K562 (cell line): ENCODE results near the gene EEFSEC. TPM values are rescaled to one million over a fixed set of nuclear protein-coding genes. Genes with fewer than 3 reads are reported as not detected.

Experiments used
- ATAC-seq: fragments of 200-7000 bp; cut with Tn5 transposase; 3 replicates; pipeline ENCODE4 v1.9.1; 2020; ENCODE audit warnings: moderate library complexity
- BruUV-seq: library from RNA; stranded (reverse); fragments of 400-500 nt; replicated peaks from 2 replicates; lab custom pipeline; 2021; lab: Mats Ljungman, UMichigan
- CTCF ChIA-PET: fragments of 300-600 bp; formaldehyde crosslinking; extraction: SDS; loops from one replicate; lab custom pipeline; 2021; ENCODE audit warnings: low intra/inter-chr PET ratio; lab: Yijun Ruan, JAX
- POLR2A ChIA-PET: fragments of 300-600, 350-650 bp; sonication (Branson Sonifier 250); formaldehyde crosslinking; extraction: SDS; loops from one replicate; lab custom pipeline; 2021; ENCODE audit warnings: antibody characterized with exemption, inconsistent platforms; lab: Yijun Ruan, JAX
- DNase-seq, 4 experiments: peaks; one replicate each; pipeline versions ENCODE4 v3.0.0 to v3.0.0-alpha.2; 2011 to 2018; ENCODE audit warnings: low spot score in 3 of 4, mixed read lengths in 3 of 4; ENCODE audit errors: extremely low read depth in 1 of 4
- FAIRE-seq: peaks from 2 replicates; lab custom pipeline; 2011; peaks lifted over from hg19 to GRCh38; lab: Jason Lieb, UNC
- H2AFZ ChIP-seq: 2 replicates; pipeline ENCODE4 v1.6.0; 2011; ENCODE audit warnings: low read depth, low read length, control low read depth, inconsistent platforms
- H3K27ac ChIP-seq: fragments of 200-600 bp; 3 replicates; pipeline ENCODE4 v1.8.0; 2011; ENCODE audit warnings: low read depth, mild to moderate bottlenecking, control low read depth, inconsistent platforms, low read length, moderate library complexity, mixed read lengths; ENCODE audit errors: extremely low read depth
- H3K27me3 ChIP-seq, 2 experiments: fragments of 300-600 bp in 1 of 2; 2 replicates in 1 of 2; 3 replicates in 1 of 2; pipeline versions ENCODE4 v1.6.0 to v1.8.0; 2011; ENCODE audit warnings: inconsistent platforms in 2 of 2, low read length in 2 of 2, mild to moderate bottlenecking in 1 of 2, mixed read lengths in 1 of 2, moderate library complexity in 1 of 2; ENCODE audit not compliant: control insufficient read depth in 2 of 2, insufficient read depth in 2 of 2
- H3K36me3 ChIP-seq: fragments of 300-600 bp; 3 replicates; pipeline ENCODE4 v1.8.0; 2011; ENCODE audit warnings: mild to moderate bottlenecking, low read length, inconsistent platforms; ENCODE audit not compliant: control insufficient read depth, insufficient read depth
- H3K4me1 ChIP-seq, 2 experiments: fragments of 200-600 bp in 1 of 2; replicated peaks in 1 of 2; 2 replicates in 1 of 2; 3 replicates in 1 of 2; pipeline versions ENCODE4 v1.5.1 to v1.8.0; 2011; ENCODE audit warnings: inconsistent platforms in 2 of 2, low read length in 2 of 2, mild to moderate bottlenecking in 1 of 2, mixed read lengths in 1 of 2, moderate library complexity in 1 of 2; ENCODE audit not compliant: control insufficient read depth in 2 of 2, insufficient read depth in 2 of 2
- H3K4me2 ChIP-seq: 2 replicates; pipeline ENCODE4 v1.6.1; 2011; ENCODE audit warnings: low read length, control low read depth, inconsistent platforms, mixed read lengths; ENCODE audit not compliant: insufficient read depth
- H3K4me3 ChIP-seq: fragments of 200-600 bp; sonication (generic), shearing (Covaris generic); 2 replicates; pipeline ENCODE4 v1.5.1; 2016; ENCODE audit warnings: control low read depth, inconsistent platforms
- H3K79me2 ChIP-seq: fragments of 200-600 bp; 3 replicates; pipeline ENCODE4 v1.8.0; 2011; ENCODE audit warnings: low read length, inconsistent platforms; ENCODE audit not compliant: control insufficient read depth, insufficient read depth
- H3K9ac ChIP-seq, 2 experiments: 2 replicates each; pipeline versions ENCODE4 v1.6.0 to v1.6.1; 2011; ENCODE audit warnings: low read depth in 2 of 2, low read length in 2 of 2, control low read depth in 1 of 2, inconsistent platforms in 1 of 2, mild to moderate bottlenecking in 1 of 2, mixed read lengths in 1 of 2; ENCODE audit not compliant: insufficient read depth in 1 of 2
- H3K9me1 ChIP-seq: one replicate; pipeline ENCODE4 v1.6.0; 2011; ENCODE audit warnings: inconsistent platforms, mild to moderate bottlenecking, low read length, moderate library complexity; ENCODE audit not compliant: control insufficient read depth, insufficient read depth
- H3K9me3 ChIP-seq: replicated peaks from 2 replicates; pipeline ENCODE4 v1.5.1; 2011; ENCODE audit warnings: low read depth, low read length, inconsistent platforms; ENCODE audit not compliant: control insufficient read depth, insufficient read depth
- H4K20me1 ChIP-seq: replicated peaks from 2 replicates; pipeline ENCODE4 v1.6.1; 2011; ENCODE audit warnings: low read length, inconsistent platforms, mixed read lengths; ENCODE audit not compliant: control insufficient read depth, insufficient read depth
- CBFA2T2 ChIP-seq: fragments of 450-650 bp; conservative IDR thresholded peaks from 2 replicates; pipeline ENCODE4 v1.6.1; 2017; ENCODE audit warnings: mild to moderate bottlenecking
- ETV5 ChIP-seq: sonication (generic); formaldehyde crosslinking; IDR thresholded peaks from 2 replicates; pipeline ENCODE4 v1.4.0; 2020; ENCODE audit warnings: low read depth, mild to moderate bottlenecking, missing genetic modification reagents
- FOXJ3 ChIP-seq: sonication (generic); formaldehyde crosslinking; IDR thresholded peaks from 2 replicates; pipeline ENCODE4 v1.4.0; 2020; ENCODE audit warnings: mild to moderate bottlenecking, missing genetic modification reagents
- FOXK1 ChIP-seq: sonication (generic); formaldehyde crosslinking; IDR thresholded peaks from 2 replicates; pipeline ENCODE4 v1.8.0; 2022; ENCODE audit warnings: missing genetic modification reagents, mild to moderate bottlenecking, borderline replicate concordance
- HNRNPUL1 ChIP-seq: fragments of 200-400 bp; formaldehyde crosslinking; IDR thresholded peaks from 2 replicates; pipeline ENCODE4 v1.6.1; 2017; ENCODE audit warnings: low read length
- RNF219 ChIP-seq: fragments of 250-450 bp; sonication (Bioruptor Pico); IDR thresholded peaks from 2 replicates; pipeline ENCODE4 v1.5.0; 2022; ENCODE audit warnings: mild to moderate bottlenecking
- ZBTB26 ChIP-seq: fragments of 450-650 bp; formaldehyde crosslinking; IDR thresholded peaks from 2 replicates; pipeline ENCODE4 v1.4.0; 2022; ENCODE audit warnings: missing genetic modification characterization
- ZNF217 ChIP-seq: sonication (generic); formaldehyde crosslinking; IDR thresholded peaks from 2 replicates; pipeline ENCODE4 v1.8.0; 2022; ENCODE audit warnings: mild to moderate bottlenecking, missing genetic modification reagents
- WGBS: fragments of 100-300 bp; shearing (Covaris generic); methylation state at CpG from one replicate; pipeline ENCODE4 v1.1.6; 2016; ENCODE audit warnings: low coverage, mixed read lengths; ENCODE audit not compliant: insufficient coverage; ENCODE audit errors: missing lambda C conversion rate; 5-methylcytosine and 5-hydroxymethylcytosine counted together
- in situ Hi-C: fragments of 300-500 bp; cut with MboI; formaldehyde crosslinking; loops from 4 replicates; pipeline ENCODE4 v1.15.0; 2018; ENCODE audit warnings: inconsistent platforms, mixed read lengths
- intact Hi-C: fragments of 100-400 bp; cut with micrococcal nuclease; formaldehyde crosslinking; loops from 2 replicates; pipeline ENCODE4 v1.14.2; 2022
- polyA plus RNA-seq, 8 experiments: library from polyadenylated mRNA; depleted of rRNA in 4 of 8; stranded (reverse) in 5 of 8; unstranded in 3 of 8; fragments of >200 nt; fragmentation: Nextera tagmentation in 2 of 8; fragmentation: Illumina TruSeq in 1 of 8; extraction: Ambion mirVana in 2 of 8; extraction: Trizol in 1 of 8; gene quantifications; 2 replicates each; pipeline versions ENCODE4 v1.2.1 to v1.2.3, GENCODE V29; 2011 to 2014; ENCODE audit warnings: inconsistent platforms in 1 of 8, missing spikeins in 1 of 8
- total RNA-seq, 7 experiments: library from RNA; depleted of rRNA in 6 of 7; stranded (reverse); fragments of >200 nt in 6 of 7; fragmentation: Illumina TruSeq in 2 of 7; extraction: Trizol in 2 of 7; gene quantifications; 2 replicates each; pipeline versions ENCODE4 v1.2.1 to v1.2.3, GENCODE V29; 2011 to 2021; ENCODE audit warnings: low replicate concordance in 1 of 7
- TF ChIP-seq, protein P1 (sequence below): fragments of 450-650 bp; formaldehyde crosslinking; IDR thresholded peaks from 2 replicates; pipeline ENCODE4 v1.4.0; 2020; ENCODE audit warnings: mild to moderate bottlenecking, moderate library complexity

Gene EEFSEC
- total and polyA plus RNA-seq, 9 of the 15 experiments (the other 6 are each of a cell fraction or from before 2014, with no cell fraction given) = 0.35 to 11.8 (median 7.7) TPM

GRCh38 chr3:128321418-128321817 is 168.1 kb downstream of the EEFSEC start:
- H3K9me3 ChIP-seq = no peaks in the 10 kb centered on the region
- intact Hi-C loops (no loop called here), in situ Hi-C loops (no loop called here)
- no peaks in the 10 kb centered on the region for H3K36me3 ChIP-seq
- no peaks in the 10 kb centered on the region for H3K9me1 ChIP-seq
- no peak for TF ChIP-seq ETV5
- TF ChIP-seq CBFA2T2 = no peak
- TF ChIP-seq RNF219 (CRISPR knock-in tag) = no peak
- no peak for TF ChIP-seq FOXK1 (CRISPR knock-in tag)
- TF ChIP-seq HNRNPUL1 = no peak
- no peak for TF ChIP-seq FOXJ3
- TF ChIP-seq, protein P1, sequence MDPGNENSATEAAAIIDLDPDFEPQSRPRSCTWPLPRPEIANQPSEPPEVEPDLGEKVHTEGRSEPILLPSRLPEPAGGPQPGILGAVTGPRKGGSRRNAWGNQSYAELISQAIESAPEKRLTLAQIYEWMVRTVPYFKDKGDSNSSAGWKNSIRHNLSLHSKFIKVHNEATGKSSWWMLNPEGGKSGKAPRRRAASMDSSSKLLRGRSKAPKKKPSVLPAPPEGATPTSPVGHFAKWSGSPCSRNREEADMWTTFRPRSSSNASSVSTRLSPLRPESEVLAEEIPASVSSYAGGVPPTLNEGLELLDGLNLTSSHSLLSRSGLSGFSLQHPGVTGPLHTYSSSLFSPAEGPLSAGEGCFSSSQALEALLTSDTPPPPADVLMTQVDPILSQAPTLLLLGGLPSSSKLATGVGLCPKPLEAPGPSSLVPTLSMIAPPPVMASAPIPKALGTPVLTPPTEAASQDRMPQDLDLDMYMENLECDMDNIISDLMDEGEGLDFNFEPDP (CRISPR knock-in tag) = no peak
- no peak for TF ChIP-seq ZBTB26
- no peak for TF ChIP-seq ZNF217 (CRISPR knock-in tag)
- WGBS = 87% methylated on average over 4 of the region's 4 CpGs
- FAIRE-seq (no peak), DNase-seq (no peak), ATAC-seq (no peak)
- no peak overlapping the region for H3K4me3 ChIP-seq
- no peak overlapping the region for H3K27ac ChIP-seq
- no peak overlapping the region for H3K4me2 ChIP-seq
- H3K4me1 ChIP-seq = peaks cover 0 to 2% of the 10 kb centered on the region in 2 experiments; a peak in 2 of 5 replicates
- ChIA-PET POLR2A (interaction anchor here (0.6 to 1.2 kb wide), 2 partner anchors 24 to 48 kb away, joined by 3 read pairs; no protein-coding TSS in a partner anchor), CTCF (interaction anchor here (1.3 to 1.9 kb wide), 2 partner anchors 151 to 226 kb away, joined by 4 to 9 read pairs; no protein-coding TSS in a partner anchor)
- H4K20me1 ChIP-seq = no peaks in the 10 kb centered on the region
- no peaks in the 10 kb centered on the region for H3K27me3 ChIP-seq
- H3K9ac ChIP-seq = no peak overlapping the region
- no TSS peak for BruUV-seq
- H2AFZ ChIP-seq = no peak overlapping the region
- no peaks in the 10 kb centered on the region for H3K79me2 ChIP-seq
